ENCODE data around the gene UBD. TPM values are rescaled to one million over a fixed set of nuclear protein-coding genes. Genes with fewer than 3 reads are reported as not detected.

Gene UBD
- total and polyA plus RNA-seq, 10 donors: 10.8 to 121 (median 27.1) TPM

DNA sequence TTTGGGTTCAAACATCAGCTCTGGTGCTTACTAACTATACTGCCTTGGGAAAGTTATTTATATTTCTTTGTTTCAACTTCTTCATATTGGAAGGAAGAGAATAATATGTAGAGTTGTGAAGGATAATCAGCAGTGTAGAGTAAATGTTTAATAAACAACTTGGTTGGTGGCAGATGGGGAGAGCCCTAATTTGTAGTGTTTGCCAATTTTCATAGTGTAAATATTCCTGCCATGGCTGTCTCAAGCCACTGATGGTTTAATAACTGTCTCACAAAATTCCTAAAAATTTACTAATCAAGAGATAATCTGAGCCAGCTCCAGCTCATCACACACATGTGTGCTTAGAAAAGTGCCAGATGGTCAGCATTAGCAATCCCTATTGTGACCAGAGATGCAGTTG is 25.3 kb upstream of the UBD start, which contains the start of gene OR2H2:
Gene OR2H2 (plus strand): TSS at position 301 of the 400 bp plus-strand sequence. CDS start 2,824 bp downstream, outside the sequence.
- no peak for DNase-seq
- peaks cover 0 to 46% (median 0%) of the 10 kb centered on the region in 7 donors for H3K27me3 ChIP-seq (replicated peaks in 1 of 7)
- peaks cover 0 to 3% (median 0%) of the 10 kb centered on the region in 6 donors for H3K4me1 ChIP-seq
- H3K36me3 ChIP-seq: no peaks in the 10 kb centered on the region
- no peak within 1 kb of the TSS for H3K4me3 ChIP-seq
- no peak within 1 kb of the TSS for H3K27ac ChIP-seq
- no peaks in the 10 kb centered on the region for H3K9me3 ChIP-seq
- no peak for TF ChIP-seq POLR2AphosphoS5 (IDR thresholded peaks at IDR 0.05)
- no peak for TF ChIP-seq POLR2A (IDR thresholded peaks at IDR 0.05)
- intact Hi-C loops (cut with DNase I; ENCODE audit: low total_unique reads): loop anchor here (10.0 kb wide), 1 partner anchor 890 kb away; no protein-coding TSS in a partner anchor

DNA sequence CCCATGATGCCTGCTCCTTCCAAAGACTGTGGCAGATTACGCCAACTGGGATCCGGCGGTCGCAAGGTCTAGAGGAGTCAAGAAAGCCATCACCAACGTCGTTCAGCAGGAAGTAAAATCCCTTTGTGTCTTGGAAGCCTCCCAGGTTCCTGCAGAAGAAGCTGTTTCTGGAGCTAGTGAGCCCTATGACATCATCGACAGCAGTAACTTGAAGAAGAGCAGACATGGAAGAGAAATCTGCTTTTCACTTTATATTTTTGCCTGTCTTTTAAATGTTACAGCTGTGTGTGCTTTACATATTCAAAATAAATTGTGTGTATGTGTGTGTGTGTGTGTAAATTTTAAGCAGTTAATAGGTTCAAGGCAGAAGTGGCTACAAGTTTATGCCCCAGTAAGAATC is 18.0 kb upstream of the UBD start:
- peaks cover 0 to 44% (median 0%) of the 10 kb centered on the region in 7 donors for H3K27me3 ChIP-seq (replicated peaks in 1 of 7)
- no peak overlapping the region for H3K4me3 ChIP-seq
- no peaks in the 10 kb centered on the region for H3K9me3 ChIP-seq
- H3K4me1 ChIP-seq: no peaks in the 10 kb centered on the region
- DNase-seq: no peak
- H3K36me3 ChIP-seq: no peaks in the 10 kb centered on the region
- intact Hi-C loops (cut with DNase I; ENCODE audit: low total_unique reads): no loop called here
- H3K27ac ChIP-seq: no peak overlapping the region
- no peak for TF ChIP-seq POLR2A (IDR thresholded peaks at IDR 0.05)
- TF ChIP-seq POLR2AphosphoS5 (IDR thresholded peaks at IDR 0.05): no peak
- TF ChIP-seq, protein P1, sequence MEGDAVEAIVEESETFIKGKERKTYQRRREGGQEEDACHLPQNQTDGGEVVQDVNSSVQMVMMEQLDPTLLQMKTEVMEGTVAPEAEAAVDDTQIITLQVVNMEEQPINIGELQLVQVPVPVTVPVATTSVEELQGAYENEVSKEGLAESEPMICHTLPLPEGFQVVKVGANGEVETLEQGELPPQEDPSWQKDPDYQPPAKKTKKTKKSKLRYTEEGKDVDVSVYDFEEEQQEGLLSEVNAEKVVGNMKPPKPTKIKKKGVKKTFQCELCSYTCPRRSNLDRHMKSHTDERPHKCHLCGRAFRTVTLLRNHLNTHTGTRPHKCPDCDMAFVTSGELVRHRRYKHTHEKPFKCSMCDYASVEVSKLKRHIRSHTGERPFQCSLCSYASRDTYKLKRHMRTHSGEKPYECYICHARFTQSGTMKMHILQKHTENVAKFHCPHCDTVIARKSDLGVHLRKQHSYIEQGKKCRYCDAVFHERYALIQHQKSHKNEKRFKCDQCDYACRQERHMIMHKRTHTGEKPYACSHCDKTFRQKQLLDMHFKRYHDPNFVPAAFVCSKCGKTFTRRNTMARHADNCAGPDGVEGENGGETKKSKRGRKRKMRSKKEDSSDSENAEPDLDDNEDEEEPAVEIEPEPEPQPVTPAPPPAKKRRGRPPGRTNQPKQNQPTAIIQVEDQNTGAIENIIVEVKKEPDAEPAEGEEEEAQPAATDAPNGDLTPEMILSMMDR (IDR thresholded peaks at IDR 0.05 in 8 of 11, conservative IDR thresholded peaks at IDR 0.05 in 3 of 11): no peak
- 73 to 80% (median 75%) methylated on average over 7 of the region's 7 CpGs for WGBS, 5 donors

DNA sequence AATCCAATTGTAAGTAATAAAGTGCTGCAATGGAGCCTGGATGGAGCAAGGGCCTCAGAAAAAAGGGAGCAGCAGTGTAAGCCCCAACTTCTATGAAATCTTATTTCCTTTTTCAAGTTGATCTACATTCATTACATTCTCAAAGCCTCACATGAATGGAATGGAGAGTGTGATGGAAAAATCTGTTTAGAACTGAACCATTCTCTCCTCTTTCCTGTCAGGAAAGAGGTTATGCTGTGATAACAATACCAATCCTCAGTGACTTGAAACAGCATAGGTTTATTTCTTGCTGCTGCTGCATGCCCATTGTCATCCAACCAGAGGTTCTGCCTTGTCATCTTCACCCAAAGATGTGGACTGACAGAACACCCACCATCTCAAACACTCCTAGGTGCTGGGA is 16.5 kb upstream of the UBD start:
- Histone ChIP-seq H3K4me3 (no peak overlapping the region), H3K4me1 (no peaks in the 10 kb centered on the region), H3K27me3 (replicated peaks in 1 of 7) (peaks cover 0 to 44% (median 0%) of the 10 kb centered on the region in 7 donors), H3K9me3 (no peaks in the 10 kb centered on the region), H3K27ac (no peak overlapping the region), H3K36me3 (no peaks in the 10 kb centered on the region)
- TF ChIP-seq POLR2A (IDR thresholded peaks at IDR 0.05) (no peak), POLR2AphosphoS5 (IDR thresholded peaks at IDR 0.05) (no peak)
- TF ChIP-seq, protein P1 (IDR thresholded peaks at IDR 0.05 in 8 of 11, conservative IDR thresholded peaks at IDR 0.05 in 3 of 11): no peak
- no peak for DNase-seq
- intact Hi-C loops (cut with DNase I; ENCODE audit: low total_unique reads): no loop called here

DNA sequence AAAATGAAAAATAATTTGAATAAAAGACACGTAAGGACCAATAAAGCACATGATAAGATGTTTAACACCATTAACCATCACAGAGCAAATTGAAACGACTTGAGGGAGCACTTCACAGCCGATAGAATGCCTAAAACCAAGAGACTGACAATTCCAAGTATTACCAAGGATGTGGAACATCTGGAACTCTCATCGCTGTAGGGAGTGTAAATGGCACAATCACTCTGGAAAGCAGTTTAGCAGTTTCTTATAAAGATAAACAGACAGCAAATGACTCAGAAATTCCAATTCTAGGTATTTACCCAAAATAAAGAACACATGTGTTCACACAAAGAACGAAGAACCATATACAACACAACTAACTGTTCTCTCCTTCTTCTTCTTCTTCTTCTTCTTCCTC is 8.5 kb upstream of the UBD start:
- 57 to 77% (median 75%) methylated on average over 5 of the region's 5 CpGs for WGBS, 5 donors
- no peak for DNase-seq
- TF ChIP-seq, protein P1 (IDR thresholded peaks at IDR 0.05 in 8 of 11, conservative IDR thresholded peaks at IDR 0.05 in 3 of 11): no peak
- no peak for TF ChIP-seq POLR2AphosphoS5 (IDR thresholded peaks at IDR 0.05)
- no peak for TF ChIP-seq POLR2A (IDR thresholded peaks at IDR 0.05)

DNA sequence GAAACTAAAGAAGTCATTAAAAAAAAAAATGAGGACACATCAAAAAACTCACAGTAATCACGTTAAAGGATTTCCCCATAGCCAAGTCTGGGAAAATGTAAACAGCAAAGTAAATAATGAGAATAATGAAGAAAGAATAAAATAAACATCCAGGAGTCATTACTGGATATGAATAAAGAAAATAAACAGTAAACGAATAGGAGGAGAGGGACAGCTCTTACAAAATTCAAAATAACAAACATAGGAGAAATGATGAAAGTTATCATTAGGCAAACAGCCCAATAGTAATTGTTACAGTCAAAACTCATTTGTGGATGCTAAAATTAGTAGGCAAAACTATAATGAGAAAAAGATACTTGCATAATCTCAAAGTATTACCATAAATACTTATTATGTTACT is 8.0 kb upstream of the UBD start:
- no peak for DNase-seq
- Histone ChIP-seq H3K4me3 (no peak overlapping the region), H3K27ac (no peak overlapping the region), H3K27me3 (replicated peaks in 1 of 7) (peaks cover 0 to 22% (median 0%) of the 10 kb centered on the region in 7 donors), H3K9me3 (no peaks in the 10 kb centered on the region), H3K4me1 (no peaks in the 10 kb centered on the region), H3K36me3 (no peaks in the 10 kb centered on the region)
- intact Hi-C loops (cut with DNase I; ENCODE audit: low total_unique reads): no loop called here
- TF ChIP-seq POLR2AphosphoS5 (IDR thresholded peaks at IDR 0.05) (no peak), POLR2A (IDR thresholded peaks at IDR 0.05) (no peak)
- TF ChIP-seq, protein P1 (IDR thresholded peaks at IDR 0.05 in 8 of 11, conservative IDR thresholded peaks at IDR 0.05 in 3 of 11): no peak
- 51 to 85% (median 69%) methylated on average over 2 of the region's 2 CpGs for WGBS, 5 donors

More for the DNA sequence above, 8.5 kb upstream of the UBD start:
- intact Hi-C loops (cut with DNase I; ENCODE audit: low total_unique reads): no loop called here
- Histone ChIP-seq H3K27me3 (replicated peaks in 1 of 7) (peaks cover 0 to 22% (median 0%) of the 10 kb centered on the region in 7 donors), H3K4me3 (no peak overlapping the region), H3K9me3 (no peaks in the 10 kb centered on the region), H3K36me3 (no peaks in the 10 kb centered on the region), H3K4me1 (no peaks in the 10 kb centered on the region), H3K27ac (no peak overlapping the region)

Measured in spleen (tissue), 11 donors.